ENCODE data around the gene SCN3B.

Gene SCN3B

DNA sequence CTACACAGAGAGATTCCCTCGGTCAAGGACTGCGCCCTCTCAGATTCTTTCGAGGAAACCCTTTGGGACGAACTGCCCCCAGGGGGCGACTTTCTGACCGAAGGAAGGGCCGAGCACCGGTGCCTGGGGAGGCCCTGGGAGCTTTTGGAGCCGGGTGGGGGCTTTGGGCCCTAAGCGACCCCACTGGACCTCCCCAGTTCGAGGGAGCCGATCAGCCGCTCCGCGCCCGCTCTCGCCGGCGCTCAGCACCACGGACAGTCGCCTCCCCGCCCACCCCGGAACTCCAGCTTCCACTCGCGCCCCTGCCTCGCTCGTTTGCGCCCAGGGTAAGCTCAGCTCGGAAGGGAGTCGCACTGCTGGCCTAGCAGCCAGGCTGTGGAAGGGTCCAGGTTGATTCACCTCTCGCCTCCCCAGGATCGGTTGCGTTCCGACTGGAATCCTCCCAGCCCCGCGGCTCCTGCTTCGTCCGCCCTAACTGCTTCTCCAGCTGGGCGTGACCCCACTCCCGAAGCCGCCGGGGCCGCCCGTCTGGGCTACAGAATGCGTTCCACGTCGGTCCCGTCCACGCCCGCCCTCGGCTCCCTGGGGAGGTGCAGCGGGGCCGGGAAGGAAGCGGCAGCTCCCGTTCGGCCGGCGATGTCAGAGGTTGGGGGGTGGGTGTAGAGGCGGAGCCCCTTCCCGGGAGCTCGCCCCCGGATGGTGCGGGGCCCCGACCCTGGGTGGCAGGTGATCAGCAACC is 428 bp downstream of the SCN3B start:
- DNase-seq (ENCODE audit: low read depth in 2 of 2): no peak

DNA sequence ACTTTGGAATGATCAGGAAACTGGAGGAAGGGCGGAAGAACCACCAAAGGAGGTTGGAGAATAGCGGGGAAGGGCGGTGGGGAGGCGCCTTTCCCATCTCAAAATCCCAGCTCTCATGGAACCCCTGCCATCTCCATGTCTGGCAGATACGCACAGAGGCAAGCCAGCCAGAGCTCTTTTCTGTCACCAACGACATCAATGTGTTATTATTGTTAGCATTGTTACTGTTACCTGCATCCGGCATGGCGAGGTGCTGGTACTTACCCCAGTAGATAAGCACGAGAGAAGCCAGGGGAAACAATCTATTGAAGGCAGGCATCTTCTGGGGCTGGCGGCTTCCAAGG is 969 bp downstream of the SCN3B start:
- no peak for DNase-seq (ENCODE audit: low read depth in 2 of 2)

DNA sequence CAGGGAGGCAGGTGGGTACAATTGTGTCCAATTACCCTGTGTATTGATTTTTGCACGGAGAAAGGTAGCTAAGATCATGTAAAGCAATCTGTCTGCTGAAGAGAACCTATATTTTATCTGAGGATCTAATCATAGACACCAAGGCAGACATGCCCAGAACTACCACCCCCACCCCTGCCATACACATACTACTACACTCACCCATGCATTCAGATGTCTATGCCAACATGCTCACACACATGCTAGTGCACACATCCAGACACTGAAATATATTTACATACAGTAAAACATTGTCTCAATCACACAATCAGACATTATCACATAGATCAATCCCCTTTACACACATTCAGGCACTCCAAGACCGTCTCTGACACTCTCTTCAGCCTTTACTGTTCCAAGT is 1.8 kb downstream of the SCN3B start:
- DNase-seq (ENCODE audit: low read depth in 2 of 2): no peak

DNA sequence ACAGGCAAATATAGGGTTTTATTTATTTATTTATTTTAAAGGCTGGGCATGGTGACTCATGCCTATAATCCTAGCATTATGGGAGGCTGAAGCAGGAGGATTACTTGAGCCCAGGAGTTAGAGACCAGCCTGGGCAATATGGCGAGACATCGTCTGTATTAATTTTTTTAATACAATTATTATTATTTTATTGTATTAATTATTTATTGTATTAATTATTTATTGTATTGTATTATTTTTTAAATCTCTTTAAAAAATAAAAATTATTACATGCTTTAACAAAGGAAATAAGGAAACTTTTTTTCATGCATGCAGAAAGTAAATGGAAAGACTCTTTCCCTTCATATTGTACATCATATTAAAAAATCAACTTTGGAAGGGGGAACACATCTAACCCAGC is 3.5 kb downstream of the SCN3B start:
- DNase-seq (ENCODE audit: low read depth in 2 of 2): no peak

DNA sequence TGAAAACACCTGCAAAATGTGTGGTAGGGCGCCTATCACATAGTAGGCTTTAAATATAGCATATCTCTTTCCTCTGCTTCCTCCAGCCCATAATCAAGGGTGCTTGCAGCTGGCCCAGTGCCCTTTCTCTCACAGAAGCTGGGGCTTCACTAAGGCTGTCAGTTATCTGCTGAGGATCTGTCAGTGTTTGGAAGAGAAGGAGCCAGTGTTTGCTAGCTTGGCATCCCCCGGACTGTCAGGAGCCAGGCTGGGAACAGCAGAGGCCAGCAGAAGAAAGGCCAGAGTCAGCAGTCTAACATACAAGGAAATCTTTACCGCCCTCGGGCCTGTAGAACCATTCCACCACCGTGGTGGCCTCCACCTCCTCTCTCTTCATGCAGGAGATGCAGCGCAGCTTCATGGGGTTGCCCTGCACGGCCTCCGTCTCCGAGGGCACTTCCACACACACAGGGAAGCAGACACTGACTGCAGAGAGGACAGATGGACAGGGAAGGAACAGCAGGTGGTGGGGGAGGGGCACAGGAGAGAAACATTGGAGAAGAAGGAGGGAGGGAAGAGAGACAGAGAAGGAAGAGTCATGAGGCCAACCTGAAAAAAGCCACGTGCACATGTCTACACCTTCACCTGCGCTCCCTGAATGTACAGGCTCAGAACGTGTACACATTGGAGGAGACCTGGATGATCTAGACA is 9.0 kb downstream of the SCN3B start:
- no peak for DNase-seq (ENCODE audit: low read depth in 2 of 2)

DNA sequence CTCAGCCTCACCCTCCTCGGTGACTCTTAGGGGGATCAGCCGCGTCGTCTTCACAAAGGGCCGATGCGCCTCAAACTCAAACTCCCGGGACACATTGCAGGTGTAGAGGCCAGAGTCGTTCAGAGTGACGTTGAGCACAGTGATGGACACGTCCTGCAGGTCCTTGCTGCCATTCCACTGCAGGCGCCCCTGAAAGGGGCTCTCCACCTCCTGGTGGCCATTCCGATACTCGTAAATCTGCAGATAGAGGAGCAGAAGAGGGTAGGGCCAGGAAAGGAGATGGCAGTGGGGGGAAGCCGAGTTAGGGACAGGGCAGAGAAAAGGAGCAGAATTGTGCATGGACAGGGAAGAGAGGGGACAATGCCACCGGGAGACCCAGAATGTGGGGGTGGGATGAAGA is 12.0 kb downstream of the SCN3B start:
- no peak for DNase-seq (ENCODE audit: low read depth in 2 of 2)

DNA sequence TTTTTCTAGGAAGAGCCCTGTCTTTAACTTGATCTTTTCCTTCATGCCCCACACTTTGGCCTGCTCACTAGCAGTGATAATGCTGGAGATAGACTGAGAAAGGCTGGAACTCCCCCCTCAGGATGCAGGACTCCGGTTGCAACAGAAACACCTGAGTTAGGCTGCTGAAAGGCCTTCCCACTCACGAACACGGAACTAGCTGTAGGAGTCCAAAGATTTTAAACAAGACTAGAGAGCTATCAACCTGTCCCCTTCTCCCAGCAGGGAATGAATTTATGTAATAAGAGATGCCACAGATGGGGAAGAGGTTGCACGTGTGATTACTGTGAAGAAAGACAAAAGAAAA is 13.0 kb downstream of the SCN3B start:
- DNase-seq (ENCODE audit: low read depth in 2 of 2): no peak

DNA sequence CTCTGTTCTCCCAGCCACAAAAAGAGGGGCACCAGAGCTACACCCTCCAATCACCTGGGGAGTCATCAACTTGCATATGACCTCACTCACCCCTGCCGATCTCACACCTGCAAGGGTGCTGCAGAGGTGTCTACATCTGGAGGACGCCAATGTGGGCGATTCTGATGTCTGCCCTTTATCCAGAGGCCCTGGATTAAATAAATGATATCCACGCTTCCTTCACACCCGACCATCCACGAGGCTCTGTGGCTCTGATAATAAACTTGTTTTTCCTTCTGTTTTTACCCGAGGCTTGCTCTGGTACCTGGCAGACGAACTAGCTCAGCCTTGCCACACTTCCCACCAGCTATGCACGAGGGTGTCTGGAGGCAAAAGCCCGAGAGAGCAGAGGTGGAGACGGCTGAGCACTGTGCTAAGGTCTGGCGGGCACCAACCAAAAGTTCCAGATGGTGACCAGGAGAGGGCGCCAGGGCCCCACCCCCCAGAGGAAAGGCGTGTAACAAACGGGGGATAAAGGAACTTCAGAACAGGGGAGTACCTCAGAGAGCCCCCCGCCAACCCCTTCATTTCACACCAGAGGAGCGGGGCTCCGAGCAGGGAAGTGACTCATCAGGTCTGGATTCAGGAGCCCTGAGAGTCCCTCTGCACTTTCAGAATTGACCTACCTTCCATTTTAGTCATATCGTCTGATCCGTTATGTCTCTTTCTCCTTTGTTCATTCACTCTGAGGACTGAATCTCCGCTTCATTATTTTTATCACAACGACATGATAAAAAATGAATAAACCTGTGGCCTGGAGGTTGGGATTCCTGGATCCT is 13.5 kb downstream of the SCN3B start:
- DNase-seq (ENCODE audit: low read depth in 2 of 2): peak in 1 of 2 donors; percentile 6

DNA sequence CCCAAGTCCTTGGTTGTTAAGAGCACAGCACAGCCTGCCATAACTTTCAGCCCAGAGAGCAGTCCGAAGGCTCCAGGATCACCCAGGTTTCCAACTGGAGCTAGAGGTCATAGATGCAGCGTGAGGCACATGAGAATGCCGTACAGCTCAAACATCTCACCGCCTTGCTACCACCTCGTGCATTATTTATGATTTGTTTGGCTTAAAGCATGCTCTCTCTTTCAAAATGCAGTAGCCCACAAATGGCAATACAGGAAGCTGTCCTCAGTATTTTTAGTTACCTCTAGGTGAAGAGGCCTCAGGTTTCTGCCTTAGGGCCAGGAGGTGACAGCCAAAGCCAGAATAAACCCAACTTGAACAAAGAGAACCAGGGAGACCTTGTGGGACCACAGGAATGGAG is 14.4 kb downstream of the SCN3B start:
- DNase-seq (ENCODE audit: low read depth in 2 of 2): no peak

DNA sequence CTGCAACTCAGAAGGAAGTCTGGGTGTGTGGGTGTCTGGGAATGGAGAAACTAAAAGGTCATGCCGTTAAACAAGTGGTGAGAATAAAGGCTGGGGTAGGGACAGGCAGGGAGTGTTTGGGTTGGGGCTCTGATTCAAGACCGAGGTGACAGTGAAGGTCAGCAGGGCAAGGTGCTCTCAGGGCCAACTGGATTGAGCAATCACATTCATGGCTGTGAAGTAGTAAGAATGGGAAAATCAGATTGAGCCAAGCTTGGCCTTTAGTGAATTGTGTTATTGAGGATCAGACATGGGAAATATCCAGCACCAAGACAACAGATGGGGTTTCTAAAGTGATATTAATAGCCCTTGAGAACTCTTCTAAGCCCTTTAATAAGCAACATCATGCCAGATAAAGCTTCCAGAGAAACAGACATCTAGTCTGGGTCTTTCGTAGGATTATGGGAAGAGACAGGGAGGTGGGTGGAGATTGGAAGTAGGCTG is 24.3 kb downstream of the SCN3B start:
- no peak for DNase-seq (ENCODE audit: low read depth in 2 of 2)

DNA sequence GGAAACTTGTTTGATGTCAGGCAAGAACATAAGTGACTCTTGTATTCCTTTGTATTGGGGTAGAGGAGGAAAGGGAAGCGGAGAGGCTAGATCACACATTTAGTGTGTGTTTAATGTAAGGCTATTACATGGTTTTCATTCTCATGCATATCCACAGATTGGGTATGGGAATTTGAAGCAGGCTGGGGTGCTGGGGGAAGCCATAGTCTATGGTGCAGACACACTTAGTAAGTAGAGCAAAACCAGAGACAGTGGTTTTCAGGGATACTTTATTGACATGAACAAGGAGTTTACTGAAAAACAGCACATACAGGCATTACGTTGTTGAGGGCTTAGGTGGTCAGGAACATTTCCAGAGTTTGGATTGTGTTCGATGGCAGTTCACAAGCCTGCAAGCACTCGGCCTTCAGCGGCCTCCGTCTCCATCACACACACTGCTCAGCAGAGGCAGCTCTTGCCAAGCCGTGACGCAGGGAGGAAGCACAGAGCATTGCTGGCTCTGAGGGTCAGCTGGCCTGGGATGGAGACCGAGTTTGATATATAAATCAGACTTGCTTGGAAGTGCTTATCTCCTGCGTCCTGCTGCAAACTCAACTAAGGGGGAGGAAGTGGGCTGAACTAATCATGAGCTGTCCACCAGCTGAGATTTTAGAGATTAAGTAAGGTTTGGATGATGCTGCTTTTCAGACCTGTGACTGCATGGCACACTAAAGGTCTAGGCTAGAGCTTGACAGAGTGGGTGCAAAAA is 25.3 kb downstream of the SCN3B start:
- DNase-seq (ENCODE audit: low read depth in 2 of 2): no peak

DNA sequence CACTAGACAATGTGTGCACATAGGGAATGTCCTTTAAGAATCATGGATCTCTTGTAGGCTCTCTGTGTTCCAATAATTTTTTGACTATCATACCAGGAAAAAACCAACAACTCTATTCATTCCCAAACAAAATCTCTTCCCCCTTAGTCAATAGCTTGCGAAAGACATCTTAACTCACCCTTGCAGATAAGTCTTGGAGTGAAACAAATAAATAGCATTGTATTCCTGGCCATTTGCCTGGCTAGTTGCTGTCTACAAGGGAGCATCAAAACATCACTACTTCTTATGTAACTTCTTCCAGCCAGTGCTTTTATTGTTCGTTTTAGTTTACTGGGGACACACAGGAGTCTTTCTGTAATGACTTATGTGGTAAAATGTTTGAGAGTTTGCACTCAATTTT is 29.4 kb downstream of the SCN3B start:
- DNase-seq (ENCODE audit: low read depth in 2 of 2): no peak

DNA sequence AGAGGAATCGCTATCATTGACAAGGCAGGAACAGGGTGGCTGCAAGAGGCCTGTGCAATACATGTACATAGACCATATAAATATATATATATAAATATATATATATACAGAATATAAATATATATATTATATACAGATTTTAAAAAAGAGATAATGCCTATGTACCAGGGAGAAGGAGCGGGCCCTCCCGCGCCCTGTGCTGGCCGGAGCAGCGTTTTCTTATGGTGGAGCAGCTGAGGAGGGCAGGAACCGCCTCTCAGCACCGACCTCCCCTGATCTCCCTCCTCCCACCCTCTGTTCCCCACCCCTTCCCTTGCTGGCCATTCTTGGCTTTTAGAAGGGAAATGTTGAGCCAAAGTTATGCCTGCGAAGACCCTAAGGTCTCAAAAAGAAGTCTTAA is 31.8 kb downstream of the SCN3B start:
- no peak for DNase-seq (ENCODE audit: low read depth in 2 of 2)

DNA sequence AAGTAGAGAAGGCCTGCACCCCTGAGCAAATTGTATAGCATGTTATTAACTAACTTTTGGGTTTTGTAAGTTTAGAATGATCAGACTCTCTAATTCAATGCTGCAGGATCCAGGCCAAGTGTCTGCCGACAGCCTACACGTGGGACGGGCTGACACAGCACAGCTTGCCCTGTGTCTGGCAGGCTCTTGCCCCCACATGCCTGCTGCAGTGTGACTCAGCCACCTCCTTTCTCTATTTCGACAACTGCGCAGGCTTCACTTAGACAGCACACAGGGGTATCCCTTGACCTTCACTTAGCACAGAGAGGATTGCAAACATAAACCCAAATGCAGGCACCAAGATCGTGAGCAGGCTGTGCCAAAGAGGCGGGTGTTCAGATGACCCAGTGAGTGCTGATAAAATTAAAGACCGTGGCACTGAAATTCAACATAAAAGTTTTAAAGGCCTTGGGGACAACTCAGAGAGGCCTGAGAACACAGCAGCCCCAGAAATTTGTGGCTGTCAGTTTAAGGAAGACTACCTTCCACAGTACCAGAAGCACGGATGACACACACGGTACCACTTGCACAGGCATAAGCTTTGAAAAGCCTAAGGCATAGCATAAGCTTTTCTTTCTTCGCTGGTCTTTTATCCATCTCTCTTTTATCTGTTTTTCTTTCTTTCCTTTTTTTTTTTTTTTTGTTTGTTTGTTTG is 37.8 kb downstream of the SCN3B start:
- no peak for DNase-seq (ENCODE audit: low read depth in 2 of 2)

DNA sequence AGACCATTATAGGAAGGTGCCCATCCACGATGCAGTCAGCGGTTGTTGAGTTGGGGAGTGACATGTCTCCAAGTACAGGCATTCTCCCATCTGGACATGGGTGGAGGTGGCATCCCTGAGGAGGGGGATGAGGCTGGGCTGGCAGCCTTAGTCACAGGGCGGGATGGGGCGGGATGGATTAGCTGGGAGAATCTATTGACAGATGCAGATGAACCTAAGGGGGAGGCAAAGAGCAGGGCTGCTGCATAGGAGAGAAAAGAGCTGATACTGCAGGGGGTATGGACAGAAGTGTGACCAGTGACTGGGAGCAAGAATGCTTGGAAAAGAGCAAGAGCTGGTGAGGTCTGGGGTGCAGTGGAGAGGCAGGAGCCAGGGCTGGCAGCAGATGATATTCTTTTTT is 42.7 kb downstream of the SCN3B start:
- DNase-seq (ENCODE audit: low read depth in 2 of 2): no peak

DNA sequence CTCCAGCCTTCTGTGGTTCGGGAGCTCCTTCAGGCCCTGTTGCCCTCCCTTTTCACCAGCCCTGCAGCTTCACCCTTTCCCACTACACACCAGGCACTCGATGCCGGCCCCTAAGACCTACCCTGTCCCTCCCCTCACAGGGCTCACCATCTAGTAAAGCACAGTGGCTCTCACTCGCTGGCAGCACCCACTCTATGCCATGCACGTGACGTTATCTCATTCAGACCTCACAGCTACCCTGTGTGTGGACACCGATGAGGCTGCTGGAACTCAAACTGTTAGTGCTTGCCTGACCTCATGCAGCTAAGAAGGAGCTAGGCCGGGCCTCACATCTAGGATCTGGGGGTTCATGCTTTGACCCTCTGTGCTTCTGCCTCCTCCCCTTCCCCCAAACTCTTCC is 45.5 kb downstream of the SCN3B start:
- DNase-seq (ENCODE audit: low read depth in 2 of 2): no peak

DNA sequence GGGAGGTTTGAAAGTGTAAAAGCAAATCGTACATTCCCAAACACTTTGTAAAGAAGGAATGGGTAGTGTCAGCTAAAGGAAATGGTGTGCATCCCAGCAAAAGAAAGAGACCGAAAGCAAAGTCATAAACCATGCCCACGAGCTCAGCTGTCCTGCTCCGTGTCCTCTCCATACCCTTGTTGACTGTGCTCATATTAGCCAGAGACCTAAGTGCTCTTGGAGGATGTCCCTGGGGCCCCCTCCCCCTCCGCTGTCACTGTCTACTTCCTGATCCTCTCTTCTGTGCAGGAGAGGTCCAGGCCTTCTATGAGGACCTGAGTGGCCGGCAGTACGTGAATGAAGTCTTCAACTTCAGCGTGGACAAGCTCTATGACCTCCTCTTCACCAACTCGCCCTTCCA is 46.1 kb downstream of the SCN3B start:
- DNase-seq (ENCODE audit: low read depth in 2 of 2): no peak

DNA sequence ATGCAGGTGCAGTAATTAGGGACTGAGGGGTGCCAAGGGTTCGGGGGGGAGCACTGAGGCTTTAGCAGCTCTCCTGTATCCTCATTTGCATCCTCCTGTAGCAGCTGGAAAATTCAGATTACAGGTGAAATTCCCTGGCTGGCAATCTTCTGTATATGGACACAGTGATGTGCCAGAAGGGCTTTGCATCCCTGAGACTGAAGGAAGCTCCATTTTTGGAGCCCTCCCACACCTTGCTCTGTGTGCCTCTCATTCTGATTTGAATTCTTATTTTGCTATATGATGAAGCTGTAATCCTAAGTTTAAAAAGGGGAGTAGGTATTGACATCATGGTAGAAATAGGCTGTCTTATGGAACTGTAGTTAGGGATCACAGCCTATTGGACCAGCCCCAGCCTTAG is 46.6 kb downstream of the SCN3B start:
- DNase-seq (ENCODE audit: low read depth in 2 of 2): no peak

DNA sequence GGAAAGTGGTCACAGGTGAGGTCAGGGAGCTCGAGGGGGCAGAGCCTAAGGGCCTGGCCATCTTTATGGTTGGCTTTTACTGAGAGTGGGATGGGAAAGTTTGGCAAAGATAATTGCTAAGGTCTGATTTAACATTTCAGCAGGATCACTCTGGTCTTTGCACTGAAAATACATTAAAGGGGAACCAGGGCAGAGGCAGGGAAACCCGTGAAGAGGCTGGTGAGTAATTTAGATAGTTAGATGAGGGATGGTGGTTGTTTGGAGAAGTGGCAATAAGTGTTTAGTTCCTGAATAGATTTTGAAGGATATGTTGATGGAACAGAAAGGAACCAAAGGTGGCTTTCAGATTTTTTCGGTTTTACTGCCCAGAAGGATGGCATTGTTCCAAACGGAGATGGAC is 50.8 kb downstream of the SCN3B start:
- no peak for DNase-seq (ENCODE audit: low read depth in 2 of 2)

DNA sequence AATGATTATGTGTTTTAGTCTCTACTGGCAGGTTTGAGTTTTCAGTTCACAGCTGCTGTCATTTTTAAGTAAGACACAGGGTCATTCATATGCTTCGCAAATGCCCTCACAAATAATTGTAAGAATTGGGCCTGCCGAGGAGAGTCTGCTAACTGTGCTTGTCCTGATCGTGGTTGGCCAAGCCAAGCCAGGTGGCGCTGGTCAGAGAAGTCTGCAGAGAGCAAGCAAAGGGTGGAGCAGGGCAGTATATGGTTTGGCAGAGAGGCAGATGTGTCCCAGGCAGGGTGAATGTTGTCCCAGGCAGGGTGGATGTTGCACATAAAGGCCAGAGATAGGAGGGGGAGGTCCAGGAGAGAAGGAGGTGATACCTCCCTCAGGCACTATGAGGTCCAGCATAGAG is 52.7 kb downstream of the SCN3B start:
- no peak for DNase-seq (ENCODE audit: low read depth in 2 of 2)

DNA sequence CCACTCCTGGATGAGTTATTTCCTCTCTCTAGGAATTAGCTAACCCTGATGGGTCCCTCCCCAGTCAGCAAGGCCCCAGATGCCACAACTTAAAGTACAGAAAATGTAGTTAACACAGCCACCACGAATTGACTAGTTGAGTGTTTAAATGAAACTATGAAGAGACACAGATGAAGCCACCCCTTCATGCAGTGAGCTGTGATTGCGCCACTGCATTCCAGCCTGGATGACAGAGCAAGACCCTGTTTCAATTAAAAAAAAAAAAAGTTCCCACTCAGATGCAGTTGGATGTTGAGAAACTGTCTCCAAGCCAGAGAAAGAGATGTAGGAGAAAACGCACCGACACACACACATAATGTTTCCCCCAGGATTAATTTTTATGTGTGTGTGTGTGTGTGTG is 53.3 kb downstream of the SCN3B start:
- DNase-seq (ENCODE audit: low read depth in 2 of 2): no peak

DNA sequence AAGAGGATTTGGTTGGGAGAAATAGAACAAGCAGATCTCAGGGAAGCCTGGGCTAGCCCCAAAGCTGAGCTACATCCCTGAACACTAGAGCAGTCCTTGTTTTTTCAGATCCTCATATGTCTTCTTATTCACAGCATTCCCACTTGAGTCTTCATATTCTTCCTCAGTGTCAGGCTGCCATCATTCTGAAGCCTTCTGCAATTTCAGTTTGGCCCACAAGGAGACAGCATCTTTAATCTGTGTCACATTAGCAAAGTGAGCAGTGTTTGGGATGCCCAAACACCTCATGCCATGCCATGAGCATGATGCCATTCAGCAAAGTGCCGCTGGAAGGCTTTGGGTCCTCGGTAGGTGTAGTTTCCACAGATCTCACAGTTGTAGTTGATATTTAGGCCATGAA is 56.6 kb downstream of the SCN3B start:
- DNase-seq (ENCODE audit: low read depth in 2 of 2): no peak

All from activated CD8-positive, alpha-beta memory T cell treated with anti-CD3 and anti-CD28 coated beads for 4 hours (primary cell).